GM18499 (cell line): ENCODE data around the gene TCF3.
"Not testable (repeated sequence)": the region's sequence is repeated elsewhere in the genome, so short reads cannot be mapped to it uniquely, and the experiment has no call there.

Experiments
- ATAC-seq: cut with Tn5 transposase; IDR thresholded peaks from one replicate; pipeline ENCODE4 v1.9.1; 2021; ENCODE audit warnings: moderate number of reproducible peaks; ENCODE audit not compliant: insufficient read depth, unreplicated experiment

The TCF3 gene

DNA sequence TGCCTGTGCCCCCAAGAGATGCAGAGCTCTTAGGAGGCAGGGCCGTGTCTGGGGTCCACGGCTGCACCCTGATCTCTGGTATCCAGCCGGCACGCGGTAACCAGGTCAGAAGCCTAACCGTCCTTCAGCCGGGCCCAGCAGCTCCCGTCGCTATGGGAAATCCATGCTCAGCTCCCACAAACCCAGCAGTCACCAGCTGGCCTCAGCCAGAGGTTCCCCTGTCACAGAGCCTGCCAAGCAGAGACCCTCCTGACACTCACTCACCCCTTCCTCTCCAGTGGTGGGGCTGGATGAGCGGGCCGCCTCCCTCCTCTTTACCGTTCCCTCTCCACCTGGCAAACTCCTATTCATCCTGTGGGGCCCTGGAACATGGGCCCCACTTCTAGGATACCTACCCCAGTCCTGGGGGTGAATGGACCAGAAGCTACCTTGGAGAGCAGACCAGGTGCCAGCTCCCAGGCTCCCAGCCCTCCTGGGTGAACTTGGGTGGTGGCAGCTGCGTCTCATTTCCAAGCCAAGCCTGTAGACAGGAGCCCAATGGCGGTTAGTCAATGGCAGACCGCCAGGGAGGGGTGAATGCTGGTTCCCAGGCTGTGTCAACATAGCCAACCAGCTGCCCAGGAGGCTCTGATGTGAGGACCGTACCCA lies 21.4 kb upstream of the TCF3 start:
- no peak for ATAC-seq

DNA sequence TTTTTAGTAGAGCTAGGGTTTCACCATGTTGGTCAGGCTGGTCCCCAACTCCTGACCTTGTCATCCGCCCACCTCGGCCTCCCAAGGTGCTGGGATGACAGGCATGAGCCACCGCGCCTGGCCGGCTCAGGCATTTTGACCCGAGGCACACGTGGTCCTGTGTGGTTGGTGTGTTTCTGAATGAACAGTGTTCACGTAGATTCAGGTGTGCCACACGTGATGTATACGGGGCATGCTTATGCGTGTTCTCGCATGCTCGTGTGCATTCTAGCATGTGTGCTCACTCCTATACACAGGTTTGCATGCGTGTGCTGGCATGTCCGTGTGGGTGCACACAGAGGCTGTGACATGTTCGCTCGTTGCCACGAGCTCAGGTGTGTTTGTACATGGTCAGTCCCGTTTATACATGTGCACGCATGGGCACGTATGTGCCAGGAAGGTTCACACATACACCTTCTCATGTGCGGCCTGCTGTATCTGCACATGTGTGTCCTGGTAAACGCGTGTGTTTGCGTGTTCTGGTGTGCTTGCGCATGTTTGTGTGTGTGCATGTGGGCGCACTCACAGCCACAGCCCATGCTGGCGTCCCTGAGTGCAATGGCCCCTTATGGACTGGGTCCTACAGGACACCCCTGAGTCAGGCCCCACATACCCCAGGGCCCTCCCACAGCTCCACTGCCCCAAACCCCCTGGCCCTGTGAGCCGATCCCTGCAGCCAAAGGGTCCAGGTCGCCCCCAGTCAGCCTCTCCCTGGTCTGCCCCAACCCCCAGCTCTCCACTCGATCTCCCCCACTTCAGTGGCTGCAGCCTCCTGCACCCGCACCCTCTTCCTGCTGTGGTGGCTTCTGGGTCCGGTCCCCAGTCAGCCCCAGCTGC lies 20.6 kb upstream of the TCF3 start:
- no peak for ATAC-seq

DNA sequence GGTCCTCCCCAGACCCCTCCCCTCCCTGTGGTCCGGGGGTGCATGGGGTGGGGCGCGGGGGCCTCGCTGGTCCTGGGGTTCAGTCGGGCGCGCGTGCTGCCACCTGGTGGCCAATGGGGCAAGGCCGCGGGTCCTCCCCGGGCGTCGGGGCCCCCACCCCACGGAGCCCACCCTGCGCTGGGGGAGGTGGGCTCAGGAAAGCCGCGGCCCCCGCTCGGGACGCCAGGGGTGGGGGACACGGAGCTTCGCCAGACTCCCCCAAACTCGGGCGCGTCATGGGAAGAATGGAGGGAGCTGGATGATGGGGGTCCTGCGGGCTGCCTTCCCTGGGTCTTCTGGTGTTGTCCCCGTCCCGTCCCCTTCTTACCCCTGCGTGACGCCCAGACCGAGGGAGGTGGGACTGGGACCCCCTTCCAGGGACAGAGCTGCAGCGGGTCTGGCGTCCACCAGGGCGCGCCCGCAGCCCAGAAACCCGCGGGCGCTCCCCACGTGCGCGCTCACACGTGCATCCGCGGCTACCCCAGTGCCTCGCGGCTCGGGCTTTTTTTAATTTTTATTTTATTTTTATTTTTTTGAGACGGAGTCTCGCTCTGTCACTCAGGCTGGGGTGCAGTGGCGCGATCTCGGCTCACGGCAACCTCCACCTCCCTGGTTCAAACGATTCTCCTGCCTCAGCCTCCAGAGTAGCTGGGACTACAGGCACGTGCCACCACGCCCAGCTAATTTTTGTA lies 19.8 kb upstream of the TCF3 start:
- ATAC-seq = no peak

DNA sequence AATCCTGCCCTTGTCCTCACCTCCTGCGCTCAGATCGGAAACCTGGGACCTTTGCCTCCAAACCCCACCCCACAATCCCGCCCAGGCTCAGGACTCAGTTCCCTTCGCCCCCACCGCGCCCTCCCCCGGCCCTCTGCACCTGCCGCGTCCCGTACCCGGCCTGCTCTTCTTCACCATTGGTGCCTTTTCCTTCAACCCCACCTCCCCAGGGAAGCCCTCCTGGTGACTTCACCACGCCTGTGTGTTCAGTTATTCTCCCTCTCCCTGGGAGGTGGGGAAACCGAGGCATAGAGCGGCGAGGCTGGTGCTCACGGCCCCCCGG lies 19.3 kb upstream of the TCF3 start:
- ATAC-seq = no peak

DNA sequence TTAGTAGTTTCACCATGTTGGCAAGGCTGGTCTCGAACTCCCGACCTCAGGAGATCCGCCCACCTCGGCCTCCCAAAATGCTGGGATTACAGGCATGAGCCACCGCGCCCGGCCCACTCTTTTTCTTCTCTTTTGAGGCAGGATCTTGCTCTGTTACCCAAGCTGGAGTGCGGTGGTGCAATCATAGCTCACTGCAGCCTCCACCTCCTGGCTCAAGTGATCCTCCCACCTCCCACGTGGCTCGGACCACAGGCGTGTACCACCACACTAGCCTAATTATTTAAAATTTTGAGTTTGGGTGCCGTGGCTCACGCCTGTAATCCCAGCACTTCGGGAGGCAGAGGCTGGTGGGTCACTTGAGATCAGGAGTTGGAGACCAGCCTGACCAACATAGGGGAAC lies 18.3 kb upstream of the TCF3 start:
- not testable (repeated sequence) for ATAC-seq

DNA sequence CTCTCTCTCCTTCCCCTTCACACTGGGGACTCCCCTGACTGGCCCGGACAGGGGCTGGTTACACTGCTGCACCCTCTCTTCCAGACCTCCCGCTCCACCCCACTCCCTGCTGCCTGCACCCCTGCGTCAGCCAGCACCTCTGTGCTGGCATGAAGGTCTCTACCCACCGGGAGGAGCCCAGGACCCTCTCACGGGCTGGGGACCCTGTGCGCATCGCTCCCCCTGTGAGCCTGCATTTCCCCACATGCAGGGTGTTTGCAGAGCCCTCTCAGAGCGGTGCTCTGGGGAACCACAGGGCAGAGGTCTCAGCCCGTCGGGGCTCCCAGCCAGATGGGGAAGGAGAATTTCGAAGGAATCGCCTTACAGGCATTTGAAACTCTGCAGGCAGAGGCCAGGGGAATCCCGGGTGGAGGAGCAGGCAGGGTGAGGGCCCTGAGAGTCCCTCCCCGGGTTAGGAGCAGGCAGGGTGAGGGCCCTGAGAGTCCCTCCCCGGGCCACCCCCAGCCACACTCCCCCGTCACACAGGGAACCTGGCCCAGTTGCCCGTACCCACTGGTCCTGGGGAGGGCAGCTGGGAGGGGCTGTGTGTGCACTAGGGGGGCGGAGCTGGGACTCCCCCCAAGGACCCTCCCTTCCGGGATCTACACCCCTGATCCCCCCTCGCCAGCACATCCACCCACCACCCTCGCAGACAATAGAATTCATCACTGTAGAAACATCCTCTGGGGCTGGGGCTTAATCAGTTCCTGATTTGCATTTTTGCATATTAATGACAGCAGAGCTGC lies 16.3 kb upstream of the TCF3 start:
- no peak for ATAC-seq

DNA sequence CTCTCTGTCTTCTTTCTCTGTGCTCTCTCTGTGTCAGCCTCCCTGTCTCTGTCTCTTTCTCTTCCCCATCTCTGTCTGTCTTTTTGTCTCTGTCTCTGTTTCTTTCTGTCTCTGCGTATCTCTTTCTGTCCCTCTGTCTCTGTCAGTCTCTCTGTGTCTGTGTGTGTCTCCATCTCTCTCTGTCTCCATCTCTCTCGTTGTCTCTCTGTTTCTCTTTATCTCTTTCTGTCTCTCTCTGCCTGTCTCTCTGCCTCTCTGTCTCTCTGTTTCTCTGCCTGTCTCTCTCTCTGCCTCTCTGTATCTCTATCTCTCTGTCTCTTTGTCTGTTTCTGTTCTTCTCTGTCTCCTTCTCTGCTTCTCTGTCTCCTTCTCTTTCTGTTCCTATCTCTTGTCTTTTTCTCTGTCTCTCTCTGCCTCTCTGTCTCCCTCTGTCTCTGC lies 15.7 kb upstream of the TCF3 start:
- ATAC-seq = no peak

DNA sequence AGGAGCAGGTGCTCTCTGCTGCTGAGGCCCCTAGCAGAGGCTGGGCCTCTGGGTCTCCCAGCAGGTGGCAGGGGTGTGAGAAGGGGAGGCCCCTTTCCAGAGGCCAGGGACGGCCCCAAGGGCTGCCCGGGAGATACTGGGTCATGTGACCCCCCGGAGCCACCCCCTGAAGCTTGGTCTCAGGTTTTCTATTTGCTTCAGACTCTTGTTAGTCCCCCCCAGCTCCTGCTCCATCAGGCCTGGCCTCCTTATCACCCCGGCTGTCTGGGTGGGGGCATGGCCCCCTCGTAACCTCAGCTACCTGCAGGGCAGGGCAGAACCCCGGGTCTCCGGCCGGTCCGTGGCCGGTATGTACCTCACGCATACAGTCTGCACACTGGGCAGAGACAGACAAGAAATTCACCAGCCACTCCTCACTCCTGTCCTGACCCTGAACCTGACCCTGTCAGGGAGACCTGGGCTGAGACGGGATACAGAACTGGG lies 13.2 kb upstream of the TCF3 start:
- ATAC-seq = no peak

DNA sequence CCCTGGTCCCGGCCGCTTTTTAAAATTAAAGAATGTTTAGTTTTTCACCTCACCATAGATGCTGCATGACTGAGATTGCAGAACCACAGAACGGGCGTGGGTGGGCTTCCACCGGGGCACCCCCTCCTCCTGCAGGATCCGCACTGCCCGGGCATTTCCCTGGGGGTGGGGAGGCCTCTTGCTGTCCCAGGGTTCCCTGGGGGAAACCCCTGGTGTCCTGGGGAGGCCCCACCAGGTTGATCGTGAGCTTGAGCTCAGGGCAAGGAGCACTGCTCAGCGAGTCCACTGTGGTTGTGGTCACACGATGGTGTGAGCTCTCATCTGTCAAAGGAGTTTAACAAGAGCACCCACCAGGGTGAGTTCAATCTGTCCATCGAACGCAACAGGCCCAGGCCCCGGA lies 11.4 kb upstream of the TCF3 start:
- ATAC-seq = no peak

DNA sequence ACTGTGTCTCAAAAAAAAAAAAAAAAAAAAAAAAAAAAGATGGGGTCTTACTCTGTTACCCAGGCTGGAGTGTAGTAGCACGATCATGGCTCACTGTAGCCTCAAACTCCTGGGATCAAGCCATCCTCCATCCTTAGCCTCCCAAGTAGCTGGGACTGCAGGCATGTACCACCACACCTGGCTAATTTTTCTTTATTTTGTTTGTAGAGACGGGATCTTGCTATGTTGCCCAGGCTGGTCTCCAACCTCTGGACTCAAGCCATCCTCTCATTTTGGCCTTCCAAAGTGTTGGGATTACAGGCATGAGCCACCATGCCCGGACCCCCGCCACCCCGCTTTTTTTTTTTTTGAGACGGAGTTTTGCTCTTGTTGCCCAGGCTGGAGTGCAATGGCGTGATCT lies 10.8 kb upstream of the TCF3 start:
- ATAC-seq = not testable (repeated sequence)

DNA sequence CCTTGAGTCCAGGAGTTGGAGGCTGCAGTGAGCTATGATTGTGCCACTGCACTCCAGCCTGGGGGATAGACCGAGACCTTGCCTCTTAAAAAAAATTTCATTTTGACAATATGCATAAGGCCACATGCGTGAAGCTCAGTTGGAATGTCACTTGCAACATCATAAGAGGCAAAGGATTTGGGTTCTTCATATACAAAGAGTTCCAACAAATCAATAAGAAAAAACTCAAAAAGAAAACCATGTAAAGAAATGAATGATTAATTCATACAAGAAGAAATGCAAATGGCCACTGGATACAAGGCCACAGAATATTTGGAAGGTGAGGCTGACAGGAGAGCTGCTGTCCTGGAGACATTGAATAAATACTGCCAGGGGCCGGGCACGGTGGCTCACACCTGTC lies 9.6 kb upstream of the TCF3 start:
- ATAC-seq = no peak

DNA sequence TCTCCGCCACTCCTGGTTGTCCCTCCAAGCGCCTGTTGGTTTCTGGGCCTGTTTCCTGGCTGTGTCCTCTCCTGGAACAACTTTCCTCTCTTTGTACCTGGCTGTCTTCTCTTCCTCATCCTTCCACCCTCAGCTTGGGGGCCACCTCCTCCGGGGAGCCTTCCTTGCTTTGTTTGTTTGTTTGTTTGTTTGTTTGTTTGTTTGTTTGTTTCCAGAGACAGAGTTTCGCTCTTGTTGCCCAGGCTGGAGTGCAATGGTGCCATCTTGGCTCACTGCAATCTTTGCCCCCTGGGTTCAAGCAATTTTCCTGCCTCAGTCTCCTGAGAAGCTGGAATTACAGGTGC lies 6.6 kb upstream of the TCF3 start:
- no peak for ATAC-seq

DNA sequence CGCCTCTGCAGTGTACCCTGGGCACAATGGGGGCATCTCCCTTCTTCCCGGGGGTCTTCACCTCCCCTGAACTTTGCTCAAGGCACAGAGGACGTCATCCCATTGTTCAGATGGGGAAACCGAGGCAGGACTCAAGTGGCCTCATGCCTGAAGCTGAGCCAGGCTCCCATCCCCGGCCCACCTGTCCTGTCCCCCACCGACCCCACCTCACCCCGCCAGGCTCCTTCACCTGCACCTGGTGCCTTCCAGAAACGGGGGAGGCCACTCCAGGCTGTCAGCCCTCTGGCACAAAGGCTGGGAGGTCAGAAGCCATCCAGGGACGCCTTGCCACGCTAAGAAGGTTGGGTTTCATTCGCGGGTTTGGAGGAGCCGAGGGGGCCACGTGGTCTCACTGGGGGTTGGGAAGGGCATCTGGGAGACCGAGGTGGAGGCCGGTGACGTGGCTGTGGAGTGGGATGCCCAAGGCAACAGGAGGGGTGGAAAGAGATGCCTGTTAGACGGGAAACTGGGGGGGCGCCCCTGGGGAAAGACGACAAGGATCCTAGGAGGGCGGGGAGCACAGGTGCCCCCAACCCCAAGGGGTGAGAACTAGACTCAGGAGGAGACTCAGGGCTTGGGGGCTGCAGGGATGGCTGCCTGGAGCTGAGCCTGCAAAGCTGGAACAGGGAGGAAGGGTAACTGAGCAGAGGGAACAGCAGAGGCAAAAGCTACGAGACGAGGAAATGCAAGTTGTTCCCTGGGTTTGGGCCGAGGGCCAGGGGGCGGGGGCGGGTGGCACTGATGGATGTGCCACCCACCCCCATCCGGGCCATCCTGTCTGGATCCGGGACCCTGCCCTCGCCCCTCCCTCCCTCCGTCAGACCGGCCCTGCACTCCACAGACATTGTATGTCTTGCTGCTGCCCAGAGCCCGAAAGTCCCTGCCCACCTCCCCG lies 6.0 kb upstream of the TCF3 start:
- no peak for ATAC-seq

DNA sequence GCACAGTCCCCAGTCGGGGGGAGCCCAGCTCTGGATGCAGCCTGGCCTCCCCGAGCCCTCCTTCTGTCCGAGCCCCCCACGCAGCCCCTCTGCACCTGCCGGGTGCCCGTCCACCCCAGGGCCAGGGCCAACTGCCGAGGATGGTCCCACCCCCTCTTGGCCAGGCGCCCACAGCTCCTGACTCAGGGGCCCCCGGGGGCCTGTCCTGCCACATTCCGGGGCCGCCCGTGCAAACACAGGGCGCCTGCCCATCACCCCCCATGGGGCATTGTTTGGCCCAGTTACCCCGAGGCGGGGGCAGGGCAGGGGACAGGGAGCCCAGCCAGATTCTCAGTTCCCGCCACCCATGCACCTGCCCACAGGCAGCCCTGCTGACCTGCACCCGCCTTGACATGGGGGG lies 5.3 kb upstream of the TCF3 start:
- ATAC-seq = no peak

DNA sequence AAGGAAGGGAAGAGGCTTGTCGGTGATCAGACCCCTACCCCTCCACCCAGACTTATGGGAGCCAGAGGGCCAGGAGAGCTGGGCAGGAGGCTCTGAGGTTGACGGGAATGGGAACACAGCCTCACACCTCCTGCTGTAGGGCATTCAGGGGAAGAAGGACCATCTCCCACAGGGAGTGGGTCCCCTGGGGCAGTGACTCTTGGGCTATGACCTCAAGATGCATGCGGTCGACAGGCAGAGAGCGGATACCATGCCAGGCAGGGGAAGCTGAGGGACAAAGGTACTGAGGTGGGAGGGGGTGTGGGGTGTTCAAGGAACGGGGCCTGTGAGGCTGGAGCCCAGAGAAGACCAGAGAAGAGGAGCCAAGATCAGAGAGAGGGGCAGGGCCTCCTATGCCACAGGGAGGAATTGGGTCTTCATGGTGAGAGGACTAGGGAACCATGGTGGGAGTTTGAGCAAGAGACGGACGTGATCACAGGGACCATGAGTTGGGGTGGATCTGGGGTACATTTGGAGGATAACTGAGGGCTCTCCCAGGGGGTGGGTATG lies 4.6 kb upstream of the TCF3 start:
- no peak for ATAC-seq

DNA sequence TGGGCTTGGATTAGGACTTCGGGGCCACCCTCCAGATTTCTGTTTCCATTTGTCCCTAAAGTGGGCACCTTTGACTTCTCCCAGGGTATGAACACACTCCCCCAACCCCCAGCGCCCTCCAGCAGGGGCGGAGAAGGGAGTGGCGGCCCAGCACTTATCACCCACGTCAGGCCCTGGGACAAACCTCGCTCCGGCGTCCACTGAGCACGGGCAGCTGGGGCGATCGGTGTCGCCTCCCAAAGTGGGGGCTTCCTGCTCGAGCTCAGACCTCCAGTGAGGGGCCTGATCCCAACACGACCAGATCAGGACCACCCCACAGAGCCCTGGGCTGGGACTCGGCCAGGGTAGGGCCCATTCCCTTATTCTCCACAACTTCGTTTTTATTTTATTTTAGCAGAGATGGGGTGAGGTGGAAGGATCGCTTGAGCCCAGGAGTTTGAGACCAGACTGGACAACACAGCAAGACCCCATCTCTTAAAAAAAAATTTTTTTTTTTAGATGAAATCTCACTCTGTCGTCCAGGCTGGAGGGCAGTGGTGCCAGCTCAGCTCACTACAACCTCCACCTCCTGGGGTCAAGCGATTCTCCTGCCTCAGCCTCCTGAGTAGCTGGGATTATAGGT lies 3.7 kb upstream of the TCF3 start:
- no peak for ATAC-seq

DNA sequence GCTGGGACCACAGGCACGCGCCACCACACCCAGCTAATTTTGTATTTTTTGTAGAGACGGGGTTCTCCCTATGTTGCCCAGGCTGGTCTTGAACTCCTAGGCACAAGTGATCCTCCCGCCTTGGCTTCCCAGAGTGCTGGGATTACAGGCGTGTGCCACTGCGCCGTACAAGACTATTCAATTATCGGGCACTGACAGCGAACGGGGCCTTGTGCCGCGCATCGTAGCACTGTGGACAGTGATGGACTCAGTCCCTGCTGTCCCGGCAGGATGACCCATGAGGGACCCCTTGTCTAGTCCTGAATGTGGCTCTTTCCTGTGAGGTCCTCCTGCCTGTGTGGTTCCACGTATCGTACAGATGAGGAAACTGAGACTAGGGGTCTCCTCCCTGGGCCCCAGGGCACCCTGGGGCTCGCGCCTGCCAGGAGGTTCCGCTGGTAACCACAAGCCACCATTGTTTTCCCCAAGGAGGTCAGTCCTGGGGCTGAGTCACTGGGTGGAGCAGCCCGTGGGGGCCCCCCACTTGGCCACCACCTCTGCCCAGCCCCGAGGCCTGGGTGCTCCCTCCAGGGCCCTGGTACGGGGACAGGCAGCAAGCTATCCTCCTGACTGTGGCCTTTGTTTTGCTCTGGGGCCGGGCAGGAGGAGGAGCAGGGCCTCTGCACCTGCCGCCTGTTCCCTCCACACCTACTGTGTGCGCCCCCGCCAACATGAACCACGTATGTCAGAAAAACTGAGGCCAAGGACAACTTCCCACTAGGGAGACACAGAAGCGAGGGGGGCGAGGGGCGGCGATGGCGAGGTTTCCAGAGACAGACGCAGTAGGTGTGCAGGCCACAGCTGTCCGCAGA lies 2.9 kb upstream of the TCF3 start:
- ATAC-seq = no peak
